CD8-positive, alpha-beta memory T cell (primary cell): ENCODE data around the gene DNAH9. TPM values are rescaled to one million over a fixed set of nuclear protein-coding genes. Genes with fewer than 3 reads are reported as not detected.

Source experiments
- CTCF ChIA-PET: fragments of 350-600 bp; sonication (Branson Sonifier 250); formaldehyde crosslinking; loops from one replicate; lab custom pipeline; 2021; ENCODE audit warnings: antibody characterized with exemption; lab: Charles Lee
- POLR2A ChIA-PET: fragments of 350-600 bp; sonication (Branson Sonifier 250); formaldehyde crosslinking; loops from one replicate; lab custom pipeline; 2021; ENCODE audit warnings: antibody characterized with exemption; lab: Charles Lee
- DNase-seq, 5 donors: peaks; one replicate each; pipeline versions ENCODE4 v3.0.0 to v3.0.0-alpha.2; 2020 to 2022; ENCODE audit warnings: mixed read lengths in 1 of 5
- H3K27ac ChIP-seq: one replicate; pipeline ENCODE4 v1.7.0; 2013; ENCODE audit warnings: low read depth, mild to moderate bottlenecking, low read length, moderate library complexity
- H3K27me3 ChIP-seq: 2 replicates; pipeline ENCODE4 v1.7.0; 2013; ENCODE audit warnings: low read length, mild to moderate bottlenecking; ENCODE audit not compliant: insufficient read depth, poor library complexity, severe bottlenecking
- H3K36me3 ChIP-seq: 2 replicates; pipeline ENCODE4 v1.7.0; 2013; ENCODE audit warnings: mild to moderate bottlenecking, low read length, moderate library complexity; ENCODE audit not compliant: insufficient read depth
- H3K4me1 ChIP-seq: 2 replicates; pipeline ENCODE4 v1.7.0; 2013; ENCODE audit warnings: mild to moderate bottlenecking, low read length, moderate library complexity; ENCODE audit not compliant: insufficient read depth
- H3K4me3 ChIP-seq: 2 replicates; pipeline ENCODE4 v1.7.0; 2013; ENCODE audit warnings: mild to moderate bottlenecking, low read length
- H3K9me3 ChIP-seq: 2 replicates; pipeline ENCODE4 v1.7.0; 2013; ENCODE audit warnings: mild to moderate bottlenecking, low read length
- H3K27ac Mint-ChIP-seq, 8 donors: one replicate each; pipeline ENCODE4 v1.8.0; 2020 to 2021; ENCODE audit warnings: mixed read lengths in 8 of 8, mild to moderate bottlenecking in 6 of 8, inconsistent platforms in 3 of 8, moderate library complexity in 3 of 8
- H3K27me3 Mint-ChIP-seq, 2 donors: one replicate each; pipeline ENCODE4 v1.8.0; 2020 to 2021; ENCODE audit warnings: mixed read lengths in 2 of 2, mild to moderate bottlenecking in 1 of 2, moderate library complexity in 1 of 2
- H3K36me3 Mint-ChIP-seq, 3 donors: one replicate each; pipeline ENCODE4 v1.8.0; 2020 to 2021; ENCODE audit warnings: mixed read lengths in 3 of 3, inconsistent platforms in 1 of 3, mild to moderate bottlenecking in 1 of 3
- H3K4me1 Mint-ChIP-seq, 3 donors: one replicate each; pipeline ENCODE4 v1.8.0; 2020 to 2021; ENCODE audit warnings: mixed read lengths in 3 of 3, inconsistent platforms in 1 of 3, mild to moderate bottlenecking in 1 of 3
- H3K4me3 Mint-ChIP-seq, 7 donors: one replicate each; pipeline ENCODE4 v1.8.0; 2020 to 2021; ENCODE audit warnings: mixed read lengths in 7 of 7, mild to moderate bottlenecking in 6 of 7, moderate library complexity in 4 of 7, inconsistent platforms in 2 of 7
- H3K9me3 Mint-ChIP-seq, 5 donors: one replicate each; pipeline ENCODE4 v1.8.0; 2020 to 2022; ENCODE audit warnings: mixed read lengths in 5 of 5, mild to moderate bottlenecking in 3 of 5, moderate library complexity in 2 of 5, inconsistent platforms in 1 of 5
- polyA plus RNA-seq: library from polyadenylated mRNA; unstranded; fragments of 300-500 nt; fragmentation: Illumina TruSeq; gene quantifications from one replicate; pipeline ENCODE4 v1.2.3, GENCODE V29; 2021
- total RNA-seq, 2 experiments: library from RNA; stranded (reverse); gene quantifications; one replicate each; pipeline ENCODE4 v1.2.3, GENCODE V29; 2021

DNAH9 gene
- total and polyA plus RNA-seq, 3 experiments from 2014 or later: not detected

GRCh38 chr17:11900041-11900476, 301.8 kb downstream of the DNAH9 start:
- CTCF ChIA-PET: no interaction called here
- POLR2A ChIA-PET: interaction anchor here (0.6 kb wide), 1 partner anchor 84 kb away, joined by 3 read pairs; no protein-coding TSS in a partner anchor
- Histone ChIP-seq H3K4me1 (no peaks in the 10 kb centered on the region), H3K36me3 (no peaks in the 10 kb centered on the region), H3K27ac (no peak overlapping the region), H3K4me3 (no peak overlapping the region), H3K9me3 (no peaks in the 10 kb centered on the region), H3K27me3 (no peaks in the 10 kb centered on the region)
- Mint-ChIP-seq H3K27ac (no peak overlapping the region), H3K4me3 (no peak overlapping the region), H3K27me3 (peaks cover 8 to 12% of the 10 kb centered on the region in 2 donors), H3K36me3 (no peaks in the 10 kb centered on the region), H3K9me3 (peaks cover 0 to 4% (median 0%) of the 10 kb centered on the region in 5 donors), H3K4me1 (no peaks in the 10 kb centered on the region)
- DNase-seq: no peak

GRCh38 chr17:11900655-11901054, 302.4 kb downstream of the DNAH9 start:
- Histone ChIP-seq H3K4me3 (no peak overlapping the region), H3K4me1 (no peaks in the 10 kb centered on the region), H3K9me3 (no peaks in the 10 kb centered on the region), H3K36me3 (no peaks in the 10 kb centered on the region), H3K27me3 (no peaks in the 10 kb centered on the region), H3K27ac (no peak overlapping the region)
- no peaks in the 10 kb centered on the region for H3K4me1 Mint-ChIP-seq
- POLR2A ChIA-PET: no interaction called here
- no peak overlapping the region for H3K27ac Mint-ChIP-seq
- H3K36me3 Mint-ChIP-seq: no peaks in the 10 kb centered on the region
- peaks cover 0 to 4% (median 0%) of the 10 kb centered on the region in 5 donors for H3K9me3 Mint-ChIP-seq
- no peak overlapping the region for H3K4me3 Mint-ChIP-seq
- peaks cover 8 to 12% of the 10 kb centered on the region in 2 donors for H3K27me3 Mint-ChIP-seq
- CTCF ChIA-PET: no interaction called here
- no peak for DNase-seq

- Mint-ChIP-seq H3K27me3 (peaks cover 8 to 12% of the 10 kb centered on the region in 2 donors), H3K4me3 (no peak overlapping the region)
Observed at GRCh38 chr17:11901931-11902330, 303.7 kb downstream of the DNAH9 start.

GRCh38 chr17:11908711-11909146, 310.5 kb downstream of the DNAH9 start:
- H3K9me3 Mint-ChIP-seq: peaks cover 11 to 17% (median 12%) of the 10 kb centered on the region in 5 donors

More at GRCh38 chr17:11901931-11902330, 303.7 kb downstream of the DNAH9 start:
- ChIA-PET POLR2A (no interaction called here), CTCF (no interaction called here)
- no peak overlapping the region for H3K27ac ChIP-seq
- H3K27me3 ChIP-seq: no peaks in the 10 kb centered on the region
- H3K9me3 Mint-ChIP-seq: peaks cover 0 to 4% (median 0%) of the 10 kb centered on the region in 5 donors
- no peak overlapping the region for H3K4me3 ChIP-seq
- no peaks in the 10 kb centered on the region for H3K36me3 ChIP-seq
- H3K36me3 Mint-ChIP-seq: no peaks in the 10 kb centered on the region
- no peak for DNase-seq
- no peaks in the 10 kb centered on the region for H3K9me3 ChIP-seq
- H3K27ac Mint-ChIP-seq: no peak overlapping the region
- H3K4me1 ChIP-seq: no peaks in the 10 kb centered on the region
- H3K4me1 Mint-ChIP-seq: no peaks in the 10 kb centered on the region

GRCh38 chr17:11909348-11909747, 311.1 kb downstream of the DNAH9 start:
- Mint-ChIP-seq H3K27me3 (no peaks in the 10 kb centered on the region), H3K4me1 (no peaks in the 10 kb centered on the region), H3K36me3 (no peaks in the 10 kb centered on the region), H3K4me3 (no peak overlapping the region), H3K27ac (no peak overlapping the region), H3K9me3 (peaks cover 10 to 17% (median 12%) of the 10 kb centered on the region in 5 donors)
- ChIA-PET POLR2A (no interaction called here), CTCF (no interaction called here)
- Histone ChIP-seq H3K27ac (no peak overlapping the region), H3K27me3 (no peaks in the 10 kb centered on the region), H3K36me3 (no peaks in the 10 kb centered on the region), H3K4me1 (no peaks in the 10 kb centered on the region), H3K9me3 (no peaks in the 10 kb centered on the region), H3K4me3 (no peak overlapping the region)
- DNase-seq: no peak

More at GRCh38 chr17:11908711-11909146, 310.5 kb downstream of the DNAH9 start:
- H3K4me1 ChIP-seq: no peaks in the 10 kb centered on the region
- POLR2A ChIA-PET: no interaction called here
- H3K27ac Mint-ChIP-seq: no peak overlapping the region
- H3K36me3 ChIP-seq: no peaks in the 10 kb centered on the region
- no peaks in the 10 kb centered on the region for H3K9me3 ChIP-seq
- H3K27me3 ChIP-seq: no peaks in the 10 kb centered on the region
- peaks cover 0 to 1% of the 10 kb centered on the region in 2 donors for H3K27me3 Mint-ChIP-seq
- H3K4me3 Mint-ChIP-seq: no peak overlapping the region
- H3K27ac ChIP-seq: no peak overlapping the region
- H3K36me3 Mint-ChIP-seq: no peaks in the 10 kb centered on the region
- H3K4me1 Mint-ChIP-seq: no peaks in the 10 kb centered on the region
- CTCF ChIA-PET: no interaction called here
- DNase-seq: no peak
- no peak overlapping the region for H3K4me3 ChIP-seq

GRCh38 chr17:11916091-11916490, 317.8 kb downstream of the DNAH9 start:
- H3K9me3 ChIP-seq: no peaks in the 10 kb centered on the region
- H3K27me3 ChIP-seq: no peaks in the 10 kb centered on the region
- Mint-ChIP-seq H3K36me3 (peaks cover 0 to 2% (median 0%) of the 10 kb centered on the region in 3 donors), H3K27ac (no peak overlapping the region), H3K27me3 (peaks cover 3 to 11% of the 10 kb centered on the region in 2 donors), H3K4me1 (no peaks in the 10 kb centered on the region), H3K9me3 (peaks cover 5 to 21% (median 11%) of the 10 kb centered on the region in 5 donors), H3K4me3 (no peak overlapping the region)
- no peaks in the 10 kb centered on the region for H3K4me1 ChIP-seq
- POLR2A ChIA-PET: no interaction called here
- no peak for DNase-seq
- H3K27ac ChIP-seq: no peak overlapping the region
- CTCF ChIA-PET: no interaction called here
- no peaks in the 10 kb centered on the region for H3K36me3 ChIP-seq
- H3K4me3 ChIP-seq: no peak overlapping the region

- no peaks in the 10 kb centered on the region for H3K36me3 ChIP-seq
- H3K4me3 ChIP-seq: no peak overlapping the region
- H3K36me3 Mint-ChIP-seq: peaks cover 0 to 2% (median 0%) of the 10 kb centered on the region in 3 donors
- no peak overlapping the region for H3K27ac ChIP-seq
- H3K4me1 Mint-ChIP-seq: no peaks in the 10 kb centered on the region
- H3K9me3 ChIP-seq: no peaks in the 10 kb centered on the region
- H3K9me3 Mint-ChIP-seq: peaks cover 0 to 9% (median 2%) of the 10 kb centered on the region in 5 donors
- no peaks in the 10 kb centered on the region for H3K27me3 ChIP-seq
- no peaks in the 10 kb centered on the region for H3K4me1 ChIP-seq
- peak overlapping the region in 1 of 7 donors; percentile 4 for H3K4me3 Mint-ChIP-seq
- POLR2A ChIA-PET: no interaction called here
- CTCF ChIA-PET: interaction anchor here (1.0 kb wide), 1 partner anchor 10 kb away, joined by 3 read pairs; no protein-coding TSS in a partner anchor
- H3K27me3 Mint-ChIP-seq: peaks cover 3 to 11% of the 10 kb centered on the region in 2 donors
- no peak for DNase-seq
- H3K27ac Mint-ChIP-seq: no peak overlapping the region
Observed at GRCh38 chr17:11917415-11917814, 319.1 kb downstream of the DNAH9 start.

GRCh38 chr17:11921296-11921695, 323.0 kb downstream of the DNAH9 start:
- DNase-seq: no peak
- no peaks in the 10 kb centered on the region for H3K36me3 ChIP-seq
- peaks cover 0 to 6% (median 2%) of the 10 kb centered on the region in 5 donors for H3K9me3 Mint-ChIP-seq
- ChIA-PET POLR2A (no interaction called here), CTCF (no interaction called here)
- H3K9me3 ChIP-seq: no peaks in the 10 kb centered on the region
- peaks cover 2 to 13% of the 10 kb centered on the region in 2 donors for H3K27me3 Mint-ChIP-seq
- H3K27ac Mint-ChIP-seq: no peak overlapping the region
- H3K36me3 Mint-ChIP-seq: no peaks in the 10 kb centered on the region
- no peak overlapping the region for H3K4me3 ChIP-seq
- no peaks in the 10 kb centered on the region for H3K4me1 ChIP-seq
- no peak overlapping the region for H3K27ac ChIP-seq
- H3K4me3 Mint-ChIP-seq: no peak overlapping the region
- H3K27me3 ChIP-seq: no peaks in the 10 kb centered on the region
- no peaks in the 10 kb centered on the region for H3K4me1 Mint-ChIP-seq
